HG03159 (cell line): ENCODE data around the gene NCOA4.
"Not testable (repeated sequence)": the region's sequence is repeated elsewhere in the genome, so short reads cannot be mapped to it uniquely, and the experiment has no call there.

Experiments used
- ATAC-seq: cut with Tn5 transposase; IDR thresholded peaks from one replicate; pipeline ENCODE4 v1.9.1; 2021; ENCODE audit warnings: mild to moderate bottlenecking, moderate library complexity; ENCODE audit not compliant: unreplicated experiment

NCOA4 gene

DNA sequence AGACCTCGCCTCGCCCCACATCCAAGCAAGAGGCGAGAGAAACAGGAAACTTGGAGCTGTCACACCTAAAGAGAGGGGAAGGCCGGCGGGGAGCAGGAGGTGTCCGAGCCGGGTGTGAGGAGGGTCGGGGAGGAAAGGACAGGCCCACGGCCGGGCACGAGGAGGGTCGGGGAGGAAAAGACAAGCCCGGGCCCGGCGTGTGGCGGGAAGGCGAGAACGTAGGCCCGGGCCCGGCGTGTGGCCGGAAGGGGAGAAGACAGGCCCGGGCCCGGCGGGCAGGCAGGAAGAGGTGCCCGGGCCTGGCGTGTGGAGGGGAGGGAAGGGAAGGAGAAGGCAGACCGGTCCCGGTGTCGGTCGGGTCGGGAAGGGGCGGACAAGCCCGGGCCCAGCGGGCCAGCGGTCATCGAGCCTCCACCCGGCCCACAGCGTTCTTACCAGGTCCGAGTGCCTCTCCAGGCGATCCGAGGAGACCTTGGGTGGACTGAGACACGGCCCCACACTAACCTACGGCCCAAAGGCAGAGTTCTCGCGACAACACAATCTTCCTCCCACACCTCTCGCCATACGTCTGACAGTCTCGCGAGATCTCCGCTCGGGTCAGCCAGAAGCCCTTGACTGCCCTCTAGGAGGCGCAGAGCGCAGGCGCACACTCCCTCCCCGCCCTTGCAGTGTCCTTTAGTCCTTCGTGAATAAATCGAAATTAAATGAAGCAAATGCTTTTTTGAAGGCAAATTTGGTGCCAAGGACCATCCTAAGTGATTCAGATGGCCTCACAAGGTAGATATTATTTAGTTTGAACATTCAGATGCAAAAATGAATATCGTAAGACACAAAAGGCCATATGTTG, at the start of gene NCOA4:
TSS of gene NCOA4 (minus strand) at position 533 of the 847 bp plus-strand sequence. CDS start 13,943 bp downstream, outside the sequence.
- peak; percentile 94 for ATAC-seq

- no peak for ATAC-seq
These were observed 49.6 kb upstream of the NCOA4 start for GRCh38 chr10:46079831-46080585.

DNA sequence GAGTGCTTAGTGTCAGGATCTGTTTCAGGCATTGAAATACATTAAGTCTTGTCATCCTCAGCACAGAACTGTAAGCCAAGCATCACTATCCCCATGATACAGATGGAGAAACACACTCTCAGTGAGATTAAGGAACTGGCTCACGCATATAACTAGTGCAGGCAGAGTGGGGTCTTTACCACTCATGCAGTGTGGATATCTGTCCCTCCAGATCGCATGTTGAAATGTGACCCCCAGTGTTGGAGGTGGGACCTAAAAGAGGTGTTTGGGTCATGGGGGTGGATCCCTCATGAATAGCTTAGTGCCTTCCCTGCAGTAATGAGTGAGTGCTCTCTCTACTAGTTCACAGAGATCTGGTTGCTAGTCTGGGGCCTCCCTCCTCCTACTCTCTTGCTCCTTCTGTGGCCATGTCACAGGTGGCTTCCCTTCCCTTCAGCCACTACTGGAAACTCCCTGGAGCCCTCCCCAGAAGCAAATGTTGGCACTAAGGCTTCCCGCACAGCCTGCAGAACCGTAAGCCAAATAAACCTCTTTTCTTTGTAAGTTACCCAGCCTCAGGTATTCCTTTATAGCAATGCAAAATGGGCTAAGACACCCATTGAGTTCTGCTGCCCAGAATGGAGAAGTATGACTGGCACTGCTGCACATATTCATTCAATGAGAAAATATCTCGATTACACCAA, 47.4 kb upstream of the NCOA4 start:
- ATAC-seq, result no peak

DNA sequence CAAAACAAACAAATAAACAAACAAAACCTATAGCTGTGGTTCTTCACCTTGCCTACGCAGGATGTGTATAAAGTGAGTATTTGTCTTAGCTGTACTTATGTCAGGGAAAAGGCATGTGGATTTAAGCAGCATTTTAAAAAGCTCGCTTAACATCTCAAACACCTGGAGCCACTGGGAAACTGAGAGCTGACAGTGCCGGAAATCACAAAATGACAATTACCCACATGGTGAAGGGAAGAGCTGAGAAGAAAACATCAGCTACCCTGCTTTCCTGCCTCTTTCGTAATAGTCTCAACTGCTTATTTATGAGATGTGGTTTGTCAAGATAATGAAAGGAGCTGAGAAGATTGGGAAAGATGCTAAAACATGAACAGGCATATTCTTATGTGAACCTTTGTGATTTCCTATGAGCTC, 46.7 kb upstream of the NCOA4 start:
- ATAC-seq, result no peak

- no peak for ATAC-seq
These were observed 45.4 kb upstream of the NCOA4 start for GRCh38 chr10:46075869-46076268.

GRCh38 chr10:46074196-46074946, 43.9 kb upstream of the NCOA4 start:
- no peak for ATAC-seq

DNA sequence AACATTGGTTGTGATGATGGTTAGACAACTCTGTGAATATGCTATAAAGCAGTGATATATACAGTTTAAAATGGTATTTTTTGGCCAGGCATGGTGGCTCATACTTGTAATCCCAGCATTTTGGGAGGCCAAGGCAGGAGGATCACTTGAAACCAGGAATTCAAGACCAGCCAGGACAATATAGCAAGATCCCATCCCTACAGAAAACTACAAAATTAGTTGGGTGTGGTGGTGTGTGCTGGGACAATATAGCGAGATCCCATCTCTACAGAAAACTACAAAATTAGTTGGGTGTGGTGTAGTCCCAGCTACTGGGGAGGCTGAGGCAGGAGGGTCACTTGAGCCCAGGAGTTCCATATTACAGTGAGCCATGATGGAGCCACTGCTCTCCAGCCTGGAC, 43.1 kb upstream of the NCOA4 start:
- ATAC-seq, result no peak

DNA sequence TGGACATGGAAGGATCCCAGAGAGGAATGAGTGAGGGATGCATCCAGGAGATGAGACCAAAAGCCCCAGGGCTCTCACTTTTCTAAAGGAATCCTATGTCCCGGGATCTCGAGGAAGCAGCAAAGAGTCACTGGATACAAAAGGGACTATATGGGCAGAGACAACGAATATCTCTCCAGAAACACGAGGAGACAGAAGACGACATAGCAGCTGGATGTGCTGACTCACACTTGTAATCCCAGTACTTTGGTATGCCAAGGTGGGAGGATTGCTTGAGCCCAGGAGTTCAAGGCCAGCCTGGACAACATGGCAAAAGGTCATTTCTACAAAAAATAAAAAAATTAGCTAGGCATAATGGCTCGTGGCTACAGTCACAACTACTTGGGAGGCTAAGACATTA, 40.3 kb upstream of the NCOA4 start:
- no peak for ATAC-seq

DNA sequence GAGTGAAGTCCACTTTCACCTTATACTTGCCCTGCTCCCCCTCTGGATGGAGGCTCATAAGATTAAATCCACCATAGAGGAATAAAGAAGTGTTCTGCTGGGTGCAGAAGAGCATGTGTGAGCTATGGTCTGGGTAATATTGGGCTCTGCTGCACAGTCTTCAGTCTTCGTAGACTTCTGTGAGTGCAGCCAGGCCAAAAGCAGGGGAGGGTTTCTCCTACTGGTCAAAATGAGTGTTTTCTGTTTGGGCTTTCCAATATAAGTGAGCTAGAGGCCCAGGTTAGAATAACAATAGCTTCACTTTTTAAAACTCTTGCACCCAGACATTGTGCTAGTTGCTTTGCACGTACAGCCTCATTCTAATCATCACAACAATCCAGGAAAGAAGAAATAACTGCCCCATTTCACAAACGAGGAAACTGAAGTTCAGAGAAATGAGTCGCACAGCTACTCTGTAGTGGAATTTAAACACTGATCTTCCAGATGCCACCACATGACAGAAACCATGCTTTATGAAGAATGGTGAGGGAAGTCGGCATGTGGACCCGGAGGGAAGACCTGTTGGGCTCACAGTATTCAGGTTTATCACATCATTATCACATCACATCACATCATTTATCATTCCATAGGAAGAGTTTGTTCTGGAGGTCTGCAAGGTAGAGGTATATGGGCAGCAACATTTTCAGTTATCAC, 39.5 kb upstream of the NCOA4 start:
- ATAC-seq, result no peak

DNA sequence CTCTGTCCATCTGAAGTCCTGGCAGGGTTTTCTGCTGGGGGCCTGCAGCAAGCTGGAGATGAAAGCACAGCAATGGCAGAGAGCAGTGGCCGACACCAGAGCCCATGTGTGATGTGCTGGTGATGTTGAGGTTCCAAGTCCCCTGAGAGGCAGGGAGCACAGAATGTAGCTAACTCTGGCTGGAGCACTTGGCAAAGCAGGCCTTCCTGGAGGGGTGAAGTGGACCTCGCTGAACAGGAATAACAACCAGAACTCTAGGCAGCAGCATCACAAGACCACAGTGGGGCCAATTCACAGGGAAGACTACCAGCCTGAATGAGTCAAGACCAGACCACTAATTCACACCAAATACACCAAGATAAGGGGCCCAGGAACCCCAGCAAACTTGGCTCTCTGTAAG, 38.5 kb upstream of the NCOA4 start:
- ATAC-seq, result no peak

- ATAC-seq, result no peak
These were observed 37.7 kb upstream of the NCOA4 start for GRCh38 chr10:46068117-46068516.

DNA sequence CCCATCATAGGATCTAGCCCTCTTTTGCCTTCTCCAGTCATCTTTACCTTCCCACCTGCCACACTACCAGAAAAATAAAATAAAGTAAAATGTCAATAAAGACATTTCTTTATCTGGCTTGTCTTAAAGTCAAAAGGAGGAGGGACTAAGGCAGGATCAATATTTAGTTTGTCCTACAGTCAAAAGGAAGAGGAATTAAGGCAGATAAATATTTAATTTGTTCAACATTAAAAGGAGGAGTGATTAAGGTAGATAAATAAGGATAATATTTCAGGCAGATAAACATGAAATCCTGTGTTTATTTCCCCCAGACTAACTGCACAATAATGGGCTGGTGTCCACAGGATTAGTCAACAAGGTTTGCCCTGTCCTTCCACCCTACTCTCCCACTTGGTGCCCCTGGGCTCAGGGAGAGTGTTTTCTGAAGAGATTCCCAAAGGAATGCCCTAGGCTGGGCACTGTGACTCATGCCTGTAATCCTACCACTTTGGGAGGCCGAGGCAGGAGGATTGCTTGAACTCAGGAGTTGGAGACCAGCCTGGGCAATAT, 33.9 kb upstream of the NCOA4 start:
- no peak for ATAC-seq

GRCh38 chr10:46062723-46063428, 32.5 kb upstream of the NCOA4 start:
- ATAC-seq, result no peak

- no peak for ATAC-seq
These were observed 30.3 kb upstream of the NCOA4 start for GRCh38 chr10:46060706-46061105.

GRCh38 chr10:46057927-46058326, 27.5 kb upstream of the NCOA4 start:
- ATAC-seq, result not testable (repeated sequence)

- no peak for ATAC-seq
These were observed 26.6 kb upstream of the NCOA4 start for GRCh38 chr10:46057038-46057437.

DNA sequence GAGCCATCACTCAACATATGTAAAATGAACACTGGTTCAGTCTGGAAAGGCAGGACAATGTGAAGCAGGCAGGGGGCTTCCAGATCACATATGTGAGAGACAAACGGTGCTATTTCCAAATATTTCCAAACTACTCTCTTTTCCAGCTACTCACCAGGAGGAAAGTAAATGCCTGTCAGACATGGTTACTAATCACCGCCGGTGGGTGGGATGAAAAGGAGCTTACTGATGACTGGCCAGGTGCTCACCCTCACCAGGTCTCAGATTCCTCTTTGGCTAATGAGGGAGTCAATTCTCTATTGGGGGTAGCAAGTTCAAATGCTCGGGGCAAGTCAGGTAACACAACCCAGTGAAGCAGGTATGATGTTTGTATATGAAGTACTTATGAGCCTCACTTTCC, 25.3 kb upstream of the NCOA4 start:
- ATAC-seq, result no peak

GRCh38 chr10:46053534-46054434, 23.4 kb upstream of the NCOA4 start:
- no peak for ATAC-seq
